ENCODE data around the gene ABCC10.
"Not testable (repeated sequence)": the region's sequence is repeated elsewhere in the genome, so short reads cannot be mapped to it uniquely, and the experiment has no call there.

The ABCC10 gene

DNA sequence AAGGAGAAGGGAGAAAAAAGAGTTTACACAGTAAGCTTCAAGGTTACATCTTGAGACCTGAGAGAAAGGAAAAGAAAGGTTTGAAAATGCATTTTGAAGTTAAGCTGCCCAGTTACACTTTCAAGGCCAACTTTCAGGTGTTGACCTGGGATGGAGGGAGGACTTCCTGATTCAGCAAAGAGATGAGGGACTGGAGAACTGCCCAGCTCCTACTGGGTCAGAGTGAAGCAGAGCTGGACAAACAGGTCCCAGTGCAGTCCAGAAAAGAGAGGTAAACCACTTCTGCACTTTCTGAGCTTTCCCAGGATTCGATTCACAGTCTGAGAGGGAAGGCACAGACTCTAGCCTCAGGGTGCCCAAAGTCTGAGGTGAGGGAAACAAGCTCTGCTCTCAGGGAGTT lies 44.1 kb downstream of the ABCC10 start:
- no peak for DNase-seq

DNA sequence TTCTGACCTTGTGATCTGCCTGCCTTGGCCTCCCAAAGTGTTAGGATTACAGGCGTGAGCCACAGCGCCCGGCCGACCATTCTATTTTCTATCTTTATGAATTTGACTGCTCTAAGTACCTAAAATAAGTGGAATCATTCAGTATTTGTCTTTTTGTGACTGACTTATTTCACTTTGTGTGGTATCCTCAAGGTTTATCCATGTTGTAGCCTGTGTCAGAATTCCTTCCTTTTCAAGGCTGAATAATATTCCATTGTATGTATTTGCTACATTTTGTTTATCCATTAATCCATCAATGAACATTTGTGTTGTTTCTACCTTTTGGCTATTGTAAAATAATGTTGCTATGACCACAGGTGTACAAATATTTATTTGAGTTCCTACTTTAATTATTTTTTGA lies 45.2 kb downstream of the ABCC10 start:
- no peak for DNase-seq

DNA sequence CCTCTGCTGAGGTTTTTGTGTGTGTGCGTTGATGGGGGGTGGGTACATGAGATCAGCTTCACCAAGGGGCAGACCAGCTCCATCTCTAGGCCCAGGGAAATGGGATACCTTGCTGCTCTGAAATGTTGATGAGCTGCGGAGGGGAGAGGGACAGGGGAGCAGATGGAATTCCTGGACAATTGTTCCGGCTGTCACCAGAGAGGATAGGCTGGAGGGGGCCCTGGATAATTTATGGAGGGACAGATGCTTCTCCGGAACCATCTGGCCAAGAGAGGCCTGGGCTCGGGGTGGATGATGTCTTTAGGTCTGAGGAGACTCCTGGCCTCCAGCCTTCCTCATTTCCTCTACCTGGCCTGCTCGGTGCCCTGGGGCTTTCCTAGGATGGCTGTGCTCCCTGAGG lies 48.2 kb downstream of the ABCC10 start:
- no peak for DNase-seq

DNA sequence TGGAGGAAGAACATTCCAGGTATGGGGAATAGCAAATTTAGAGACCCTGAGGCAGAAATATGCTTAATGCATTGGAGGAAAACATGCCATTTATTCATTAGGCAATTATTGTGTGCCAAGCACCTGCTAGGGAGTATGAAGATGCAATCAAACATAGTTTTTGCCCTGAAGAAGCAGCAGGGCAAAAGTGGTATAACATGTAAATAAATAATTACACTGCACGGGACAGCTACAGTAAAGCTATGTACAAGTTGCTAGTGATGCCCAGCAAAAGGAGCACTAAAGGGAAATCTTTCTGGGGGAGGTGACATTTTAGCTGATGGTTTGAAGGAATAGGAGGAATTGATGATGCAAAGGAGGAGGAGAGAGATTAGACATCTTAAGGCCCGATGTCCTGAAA lies 49.4 kb downstream of the ABCC10 start:
- DNase-seq = no peak

DNA sequence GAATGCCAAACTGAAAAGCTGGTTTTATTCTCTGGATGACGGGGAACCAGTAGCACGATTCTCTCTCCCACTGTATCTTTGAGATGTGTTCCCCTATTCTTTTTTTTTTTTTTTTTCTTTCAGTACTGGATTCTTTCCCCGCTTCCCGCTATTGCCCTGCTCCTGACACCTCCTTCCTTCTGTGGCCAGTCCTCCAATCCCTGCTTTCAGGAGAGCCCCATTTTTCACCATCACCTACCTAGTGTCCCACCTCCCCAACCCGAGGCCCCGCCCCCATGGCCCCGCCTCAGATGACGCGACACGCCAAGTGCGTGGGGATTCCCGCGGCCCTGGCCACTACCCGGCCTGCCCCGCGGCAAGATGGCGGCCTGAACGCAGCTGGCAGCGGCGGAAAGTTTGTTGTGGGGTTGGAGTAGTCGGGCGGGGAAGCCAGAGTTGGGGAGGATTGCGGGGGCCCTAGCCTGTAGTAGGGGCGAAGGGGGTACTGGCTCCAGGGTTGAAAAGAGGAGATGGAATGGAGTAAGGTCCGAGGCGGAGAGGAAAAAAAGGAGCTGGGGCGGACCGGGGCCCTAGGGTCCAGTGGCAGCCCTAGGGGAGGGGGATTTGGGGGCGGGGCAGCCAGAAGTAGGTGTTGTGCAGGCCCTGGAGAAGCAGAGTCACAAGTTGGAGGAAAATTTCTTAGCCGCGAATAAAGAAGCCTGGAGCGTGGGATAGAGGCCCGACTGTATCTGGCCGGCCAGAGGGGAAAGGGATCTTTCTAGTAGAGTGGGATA lies 50.1 kb downstream of the ABCC10 start, which contains the start of gene TJAP1:
Gene TJAP1 (plus strand): TSS at position 336 of the 773 bp plus-strand sequence. CDS start 21,432 bp downstream, outside the sequence.
- peak; percentile 94 for DNase-seq

DNA sequence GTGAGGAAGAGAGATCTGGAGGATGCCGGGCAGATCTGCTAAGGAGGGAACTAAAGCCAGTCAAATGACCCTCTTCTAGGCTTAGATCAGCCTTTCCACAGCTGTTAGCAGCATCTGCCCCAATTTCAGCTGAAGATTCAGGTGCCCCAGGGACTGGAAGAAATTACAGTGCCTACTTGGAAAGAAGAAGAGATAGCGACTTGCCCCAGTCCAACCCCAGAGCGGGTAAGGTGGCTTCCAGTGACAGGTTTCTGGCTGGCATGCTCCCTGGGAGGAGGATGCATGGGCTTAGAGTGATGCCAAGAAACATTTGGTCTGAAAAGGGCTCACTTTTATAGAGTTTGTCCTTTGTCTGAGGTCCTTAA lies 50.6 kb downstream of the ABCC10 start:
- no peak for DNase-seq

DNA sequence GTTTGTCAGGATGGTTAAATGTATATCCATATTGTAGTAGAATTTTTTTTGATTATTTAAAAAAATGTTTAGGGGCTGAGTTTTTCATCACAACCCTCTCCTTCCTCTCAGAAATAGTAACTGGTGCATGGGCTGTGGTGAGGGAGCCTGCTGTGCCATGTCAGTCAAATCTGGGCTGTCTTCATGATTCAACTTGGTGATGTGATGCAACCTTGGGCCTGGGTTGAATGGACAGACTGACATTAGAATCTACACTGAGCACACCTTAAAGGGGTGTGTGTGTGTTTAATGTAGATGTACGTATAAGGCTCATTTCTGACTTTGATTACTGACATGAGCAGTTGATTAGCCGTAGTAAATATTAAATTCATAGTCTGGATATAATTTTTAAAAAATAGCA lies 53.7 kb downstream of the ABCC10 start:
- no peak for DNase-seq

DNA sequence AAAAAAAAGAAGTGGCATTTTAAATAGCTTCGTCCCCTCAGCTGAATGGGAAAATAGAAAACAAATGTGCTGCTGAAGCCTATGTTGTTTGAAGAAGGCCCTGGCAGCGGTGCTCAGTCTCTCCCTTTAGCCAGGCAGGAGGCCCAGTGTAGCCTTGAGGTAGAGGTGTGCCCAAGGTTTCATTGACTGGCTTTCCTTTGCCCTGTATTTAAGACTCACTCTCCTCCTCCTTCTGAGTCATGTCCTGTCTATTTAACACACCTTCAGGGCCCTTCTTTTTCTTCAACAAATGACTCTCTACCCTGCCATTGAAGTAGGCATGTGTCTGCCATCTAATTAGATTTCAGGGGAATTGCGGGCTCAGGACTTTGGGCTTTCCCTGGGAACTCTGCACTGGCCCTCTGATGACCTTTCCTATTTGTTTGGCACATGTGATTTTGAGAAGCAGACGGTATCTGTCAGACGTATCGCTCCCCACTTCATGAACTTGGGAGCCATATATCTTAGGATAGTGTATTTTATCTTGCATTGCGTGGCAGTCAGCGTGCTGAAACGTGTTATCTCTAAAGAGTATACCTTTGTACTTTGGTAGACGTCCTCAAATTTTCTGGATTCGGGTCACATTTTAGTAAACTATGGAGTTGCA lies 54.4 kb downstream of the ABCC10 start:
- DNase-seq = no peak

DNA sequence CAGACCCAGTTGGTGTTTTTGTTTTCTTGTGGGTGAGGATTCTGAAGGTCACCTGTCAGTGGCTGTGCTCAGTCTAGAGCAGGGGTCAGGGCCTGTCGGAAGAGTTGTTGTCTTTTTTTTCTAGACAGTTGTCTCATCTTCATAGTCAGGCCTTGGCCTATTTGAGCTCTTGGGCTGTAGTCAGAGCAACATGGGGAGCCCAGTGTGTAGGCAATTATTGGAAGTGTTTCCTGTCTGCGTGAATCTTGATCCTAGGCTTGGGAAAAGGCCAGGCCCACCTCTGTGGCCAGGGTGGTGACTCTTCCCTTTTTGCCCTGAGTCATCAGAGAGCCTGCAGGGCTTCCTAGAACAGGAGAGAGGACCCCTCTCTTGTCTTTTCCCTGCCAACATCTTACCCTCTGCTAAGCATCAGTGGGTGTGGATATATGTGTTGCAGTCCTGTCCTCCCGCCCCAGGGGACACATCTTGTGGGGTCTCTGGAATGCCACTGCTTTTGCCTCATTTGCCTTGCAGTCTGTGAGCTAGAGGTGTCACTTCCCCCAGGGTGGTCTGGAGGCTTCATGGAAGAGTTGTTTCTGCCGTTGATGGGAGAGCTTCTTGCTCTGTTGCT lies 61.4 kb downstream of the ABCC10 start:
- DNase-seq = no peak

DNA sequence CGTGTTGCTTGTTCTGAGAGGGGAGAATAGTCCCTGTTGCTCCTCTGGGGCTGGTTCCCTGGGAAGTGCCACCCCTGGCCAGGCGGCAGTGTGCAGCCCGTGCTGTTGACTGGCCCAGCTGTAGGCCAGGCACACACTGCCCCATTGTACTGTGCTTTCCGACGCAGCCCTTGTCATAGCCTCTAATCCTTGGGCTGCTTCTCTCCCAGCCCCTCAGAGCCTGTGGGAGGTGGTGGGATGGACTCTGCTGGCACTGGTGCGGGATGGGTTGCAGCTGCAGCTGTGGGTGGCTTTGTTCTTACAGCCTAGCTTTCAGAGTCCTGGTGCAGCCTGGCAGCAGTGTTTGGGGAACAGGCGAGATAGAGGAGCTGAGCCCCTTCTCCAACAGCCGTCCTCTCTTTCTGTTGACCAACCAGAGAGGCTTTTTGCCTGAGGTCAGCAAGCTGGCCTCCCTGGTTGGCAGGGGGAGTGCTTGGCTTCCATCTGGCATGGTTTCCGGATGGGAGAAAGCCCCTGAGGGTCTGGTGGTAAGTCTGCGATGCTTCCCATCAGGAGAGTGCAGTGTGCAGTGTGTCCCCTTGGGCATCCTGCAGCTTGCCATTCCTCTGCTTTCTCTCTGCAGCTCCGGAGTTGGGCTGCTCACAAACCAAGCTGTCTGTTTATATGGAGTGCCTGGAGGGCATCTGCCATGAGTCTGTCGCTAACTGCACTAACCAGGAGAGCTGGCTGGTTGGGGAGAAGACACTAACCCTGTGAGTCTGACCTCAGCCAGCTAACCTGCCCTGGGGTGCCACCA lies 62.1 kb downstream of the ABCC10 start:
- DNase-seq = no peak

DNA sequence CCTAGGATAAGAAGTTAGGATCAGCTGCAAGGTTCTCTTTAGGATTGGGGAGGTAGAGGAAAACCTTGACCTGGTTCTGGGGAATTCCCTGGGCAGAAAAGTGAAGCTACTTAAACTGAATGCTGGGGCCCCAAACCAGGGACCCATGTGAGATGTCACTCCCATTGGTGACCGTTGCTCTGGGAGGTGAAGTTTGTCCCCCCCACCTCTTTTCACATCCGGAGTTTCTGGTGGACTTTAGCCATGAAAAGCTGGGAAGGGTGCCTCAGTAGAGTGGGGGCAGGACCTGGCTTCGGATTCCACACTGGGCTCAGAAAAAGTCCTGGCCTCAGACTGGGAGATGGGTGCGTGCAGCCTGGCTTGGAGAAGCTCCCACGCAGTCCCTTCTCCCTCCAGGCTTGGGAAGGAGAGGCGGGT lies 63.2 kb downstream of the ABCC10 start:
- DNase-seq = no peak

DNA sequence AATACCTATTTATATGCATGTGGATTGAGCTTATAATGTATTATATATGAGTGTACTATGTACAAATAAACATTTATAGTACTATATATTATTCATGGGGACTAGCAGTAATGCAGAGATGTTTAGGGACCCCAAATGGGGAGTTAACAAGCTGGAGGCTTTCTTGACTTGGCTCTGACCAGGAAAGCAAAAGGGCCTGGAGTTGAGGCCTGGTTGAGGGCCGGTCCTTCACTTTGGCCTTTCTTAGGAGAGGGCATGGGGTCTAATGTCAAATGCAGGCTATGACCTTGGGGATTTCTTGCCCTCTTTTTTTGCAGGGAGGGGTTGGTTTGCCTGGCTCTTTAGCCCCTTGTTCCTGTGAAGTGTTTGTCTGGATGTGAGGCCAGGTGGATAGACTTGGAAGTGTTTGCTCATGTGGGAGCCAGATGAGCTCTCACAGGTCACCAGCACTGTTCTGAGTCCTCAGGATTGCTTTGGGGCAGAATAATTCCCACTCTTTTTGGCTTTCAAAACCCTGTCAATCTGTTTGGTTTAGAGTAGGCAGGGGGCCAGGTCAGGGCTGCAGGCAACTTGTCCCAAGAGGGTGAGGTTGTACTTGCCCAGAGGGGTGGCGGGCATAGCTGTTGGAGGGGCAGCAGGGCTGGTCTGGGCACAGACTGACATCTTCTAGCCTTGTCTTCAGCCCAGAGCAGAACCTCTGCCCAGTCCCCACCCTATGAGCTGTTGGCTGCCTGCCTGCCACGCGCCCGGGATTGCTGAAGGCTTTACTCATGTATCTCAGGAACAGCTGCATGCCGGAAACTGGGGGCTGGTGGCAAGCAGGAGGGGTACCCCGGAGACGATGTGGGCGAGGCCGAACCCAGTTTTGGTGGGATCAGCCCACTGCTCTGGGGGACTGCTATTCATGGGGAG lies 64.7 kb downstream of the ABCC10 start:
- DNase-seq = no peak

DNA sequence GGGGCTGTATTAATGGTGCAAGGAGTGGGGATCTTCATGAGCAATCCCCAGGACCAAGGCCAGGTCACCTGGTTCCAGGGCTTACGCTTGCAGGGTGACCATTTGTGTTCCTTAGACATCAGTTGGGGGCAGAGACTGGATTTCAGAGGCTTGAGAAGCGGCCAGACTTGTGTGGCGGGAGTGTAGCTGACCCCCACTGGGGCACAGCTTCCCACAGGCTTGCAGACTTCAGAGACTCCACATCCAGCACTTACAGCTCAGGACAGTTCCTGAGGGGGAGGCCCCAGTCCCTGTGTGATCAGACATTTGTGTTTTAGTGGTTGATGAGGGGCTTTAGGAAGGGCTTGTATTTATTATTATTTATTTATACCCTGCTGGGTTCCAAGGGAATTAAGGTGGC lies 65.3 kb downstream of the ABCC10 start:
- DNase-seq = no peak

DNA sequence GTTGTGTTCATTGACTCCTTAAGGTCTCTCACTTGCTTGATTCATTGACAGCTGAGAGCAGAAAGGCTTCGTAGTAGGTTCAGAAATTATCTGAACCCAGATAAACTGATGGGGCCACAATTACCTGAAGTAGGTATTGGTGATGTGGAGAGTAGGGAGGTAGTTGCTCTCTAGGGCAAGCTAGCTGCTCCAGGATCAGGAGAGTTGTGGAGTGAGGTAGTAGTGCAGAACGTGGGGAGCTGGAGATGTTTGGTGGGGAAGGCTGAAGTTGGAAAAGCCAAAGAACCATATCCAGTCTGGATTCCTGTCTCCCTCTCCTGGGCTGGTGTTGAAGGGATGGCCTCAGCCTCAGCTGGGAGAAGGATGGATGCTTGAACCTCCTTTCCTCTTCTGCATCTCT lies 65.9 kb downstream of the ABCC10 start:
- no peak for DNase-seq

DNA sequence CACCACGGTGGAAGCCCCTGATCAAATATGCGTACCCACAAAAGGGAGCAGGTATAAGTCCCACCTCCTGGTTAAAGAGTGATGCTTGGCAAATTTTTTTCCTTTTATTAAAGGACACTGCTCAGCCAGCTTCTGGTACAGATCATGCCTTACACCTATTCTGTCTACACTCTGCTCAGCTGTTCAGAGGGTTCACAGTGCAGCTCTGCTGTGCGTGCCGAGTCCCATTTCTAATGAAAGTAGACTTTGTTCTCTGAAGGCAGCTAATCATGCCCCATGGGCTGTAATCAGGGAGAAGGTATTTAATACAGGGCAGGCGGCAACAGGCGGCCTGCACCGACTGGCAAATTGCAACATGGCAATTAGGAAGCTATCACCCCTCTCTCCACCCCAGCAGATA lies 66.5 kb downstream of the ABCC10 start:
- DNase-seq = no peak

DNA sequence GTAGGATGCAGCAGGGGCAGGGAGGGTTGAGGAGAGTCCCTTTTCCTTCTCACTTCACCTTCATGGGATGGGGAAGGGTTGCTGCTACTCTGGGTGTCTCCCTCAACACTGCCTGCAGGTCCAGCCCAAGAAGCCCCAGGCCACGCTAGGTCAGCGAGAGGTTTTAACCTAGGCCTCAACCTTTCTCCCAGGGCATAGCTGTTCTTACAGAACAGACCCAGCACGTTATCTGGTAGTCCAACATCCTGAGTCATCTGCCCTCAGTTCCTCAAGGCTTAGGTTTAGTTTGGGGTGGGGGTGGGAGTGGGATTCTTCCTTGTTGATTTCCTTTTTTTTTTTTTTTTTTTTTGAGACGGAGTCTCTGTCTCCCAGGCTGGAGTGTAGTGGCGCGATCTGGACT lies 67.0 kb downstream of the ABCC10 start:
- DNase-seq = no peak

DNA sequence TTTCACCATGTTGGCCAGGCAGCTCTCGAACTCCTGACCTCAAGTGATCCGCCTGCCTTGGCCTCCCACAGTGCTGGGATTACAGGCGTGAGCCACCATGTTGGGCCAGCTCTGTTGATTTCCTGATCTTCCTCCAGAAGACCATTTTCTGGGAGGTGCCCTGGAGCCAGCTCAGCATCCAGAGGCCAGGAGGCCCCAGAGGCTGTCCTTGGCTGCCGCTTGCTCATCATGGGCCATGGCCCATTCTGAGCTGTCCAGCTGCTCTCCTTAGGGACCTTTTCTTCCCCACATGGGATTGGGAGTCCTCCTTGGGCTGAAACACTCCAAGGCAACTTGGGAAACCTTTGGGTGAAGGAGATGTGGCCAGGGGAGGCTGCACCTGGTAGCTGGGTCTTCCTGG lies 67.4 kb downstream of the ABCC10 start:
- DNase-seq = no peak

DNA sequence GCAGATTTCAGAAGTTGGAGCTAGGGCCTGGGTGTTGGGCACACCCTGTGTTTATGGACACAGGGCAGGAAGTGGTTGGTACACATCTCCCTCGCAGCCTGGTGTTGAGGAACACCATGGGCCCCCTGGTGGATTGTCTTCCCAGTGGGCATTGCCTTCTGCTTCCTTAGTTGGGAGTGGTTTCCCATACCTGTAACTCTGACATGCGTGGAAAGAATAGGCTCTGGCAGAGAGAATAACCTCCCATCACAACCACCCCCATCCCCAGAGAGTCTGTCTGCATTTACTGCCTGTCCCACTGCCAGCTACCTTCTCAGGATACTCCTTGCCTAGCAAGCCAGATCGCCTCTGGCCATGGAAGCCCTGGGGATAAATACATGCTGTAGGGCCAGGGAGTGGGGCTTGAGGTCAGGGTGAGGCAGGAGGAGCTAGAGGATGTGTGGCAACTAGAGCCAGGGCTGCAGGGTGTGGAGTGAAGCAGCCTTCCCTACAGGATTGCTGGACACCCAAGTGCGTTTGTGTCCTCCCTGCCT lies 68.1 kb downstream of the ABCC10 start:
- peak; percentile 9 for DNase-seq

DNA sequence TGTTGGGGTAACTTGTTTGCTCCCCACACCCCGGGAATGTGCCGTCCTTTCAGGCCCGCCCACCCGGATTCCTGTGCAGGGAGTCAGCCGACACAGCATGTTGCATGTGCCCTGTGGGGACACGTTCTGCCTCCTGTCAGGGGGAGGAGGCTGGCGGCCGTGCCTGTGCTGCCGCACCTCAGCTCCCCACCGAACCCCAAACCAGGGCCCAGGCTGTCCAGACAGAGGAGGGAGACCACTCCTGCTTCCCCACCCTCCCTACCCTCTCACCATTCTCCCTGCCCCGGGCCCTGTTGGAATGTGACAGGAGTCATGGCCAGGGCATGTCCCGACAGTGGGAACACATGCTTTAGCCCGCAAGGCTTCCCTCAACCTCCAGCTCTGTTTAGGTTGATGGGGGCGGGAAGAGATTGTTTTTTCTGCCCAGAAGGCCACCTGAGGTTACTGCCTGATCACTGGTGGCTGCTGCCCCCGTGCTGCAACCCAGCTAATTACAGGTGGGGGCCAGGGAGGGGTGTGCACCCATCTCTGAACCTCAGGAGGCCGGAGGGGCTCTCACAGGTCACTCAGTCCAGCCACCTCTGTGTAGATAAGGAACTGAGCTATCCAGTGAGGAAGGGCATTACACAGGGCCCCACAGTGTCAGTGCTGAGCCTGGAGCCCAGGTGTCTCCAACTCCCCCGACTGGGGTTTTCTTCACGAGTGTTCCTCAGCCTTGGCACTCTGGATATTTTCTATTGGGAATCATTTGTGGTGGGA lies 69.2 kb downstream of the ABCC10 start:
- DNase-seq = no peak

DNA sequence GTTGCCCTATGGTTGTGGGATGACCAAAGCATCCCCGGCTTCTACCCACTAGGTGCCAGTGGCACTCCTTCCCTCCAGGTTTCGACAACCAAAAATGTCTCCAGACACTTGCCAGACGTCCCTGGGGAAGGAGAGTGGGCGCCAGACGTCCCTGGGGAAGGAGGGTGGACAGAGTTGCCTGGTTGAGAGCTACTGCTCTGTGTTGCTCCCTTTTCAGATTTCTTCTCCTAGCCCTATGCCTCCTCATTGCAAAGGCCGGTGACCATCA lies 69.7 kb downstream of the ABCC10 start:
- no peak for DNase-seq

DNA sequence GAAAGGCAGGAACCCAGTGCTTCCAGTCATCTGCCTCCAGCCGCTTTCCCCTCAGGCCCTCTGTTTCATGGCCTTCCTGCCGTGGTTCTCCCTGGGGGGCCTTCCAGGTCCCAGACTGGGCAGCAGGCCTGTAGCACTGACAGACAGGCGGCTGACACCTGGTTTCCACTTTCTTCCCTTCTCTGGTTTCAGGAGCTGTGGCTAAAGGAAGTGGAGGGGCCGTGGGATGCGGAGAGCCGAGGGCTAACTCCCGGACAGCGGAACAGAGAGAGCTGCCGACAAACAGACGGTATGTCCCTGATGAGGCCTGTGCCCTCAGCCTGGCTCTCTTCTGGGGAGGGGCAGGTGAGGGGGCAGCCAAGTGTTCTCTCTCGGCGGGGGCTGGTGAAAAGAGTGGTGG lies 70.3 kb downstream of the ABCC10 start:
- no peak for DNase-seq

DNA sequence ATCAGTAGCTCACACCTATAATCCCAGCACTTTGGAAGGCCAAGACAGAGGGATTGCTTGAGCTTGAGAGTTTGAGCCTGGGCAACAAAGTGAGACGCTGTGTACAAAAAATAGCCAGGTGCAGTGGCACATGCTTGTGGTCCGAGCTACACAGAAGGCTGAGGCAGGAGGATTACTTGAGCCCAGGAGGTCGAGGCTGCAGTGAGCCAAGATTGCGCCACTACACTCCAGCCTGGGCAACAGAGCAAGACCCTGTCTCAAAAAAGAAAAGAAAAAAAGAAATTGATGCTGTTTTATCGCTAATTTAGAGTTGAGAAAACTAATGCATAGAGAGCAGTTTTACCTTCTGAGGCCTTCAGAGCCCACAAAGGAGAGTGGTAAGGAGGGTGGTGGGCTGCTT lies 71.0 kb downstream of the ABCC10 start:
- DNase-seq = not testable (repeated sequence)
